ENCODE measurements around the gene NAA25. TPM values are rescaled to one million over a fixed set of nuclear protein-coding genes. Genes with fewer than 3 reads are reported as not detected.
A peak's percentile ranks its signal among the peaks of the same experiment; 100 is the strongest.

NAA25 gene
- polyA plus RNA-seq, 1 of the 3 experiments (the other 2 are of a cell fraction), result 4.4 TPM

GRCh38 chr12:112018571-112019237 lies 89.9 kb downstream of the NAA25 start:
- ChIA-PET POLR2A (no interaction called here), CTCF (no interaction called here)
- TF ChIP-seq TCF12 (IDR thresholded peaks at IDR 0.05) (peak; percentile 30; the same call in 1 of the 2 replicates), JUND (IDR thresholded peaks at IDR 0.05) (peak; percentile 38; the same call in 1 of the 2 replicates), NFIC (IDR thresholded peaks at IDR 0.05; ENCODE audit: borderline replicate concordance) (peak; percentile 29; the same call in 1 of the 2 replicates), MEF2A (IDR thresholded peaks at IDR 0.05; ENCODE audit: borderline replicate concordance, low read depth) (no peak), FOSL2 (IDR thresholded peaks at IDR 0.05; ENCODE audit: borderline replicate concordance, low read depth) (peak; percentile 53), PBX3 (IDR thresholded peaks at IDR 0.05) (peak; percentile 42), RAD21 (IDR thresholded peaks at IDR 0.05; ENCODE audit: low read length) (no peak)

GRCh38 chr12:112017041-112017440 lies 91.5 kb downstream of the NAA25 start:
- Histone ChIP-seq H3K79me2 (ENCODE audit: insufficient read depth) (peaks cover 90% of the 10 kb centered on the region), H3K9ac (no peak overlapping the region), H3K9me2 (no peaks in the 10 kb centered on the region), H3K4me1 (ENCODE audit: control insufficient read depth in 1 of 2, insufficient read depth in 2 of 2, low read depth in 1 of 2, low read length in 1 of 2) (peaks cover 5 to 16% of the 10 kb centered on the region in 2 experiments; a peak in 2 of 4 replicates), H3K27ac (ENCODE audit: low read depth in 2 of 2, low read length in 1 of 2) (no peak overlapping the region), H3K9me3 (no peaks in the 10 kb centered on the region), H3K27me3 (ENCODE audit: insufficient read depth) (no peaks in the 10 kb centered on the region), H3K36me3 (replicated peaks in 1 of 2; ENCODE audit: control insufficient read depth in 1 of 2, insufficient read depth in 2 of 2, low read length in 1 of 2) (peaks cover 36 to 43% of the 10 kb centered on the region in 2 experiments), H4K20me1 (ENCODE audit: insufficient read depth) (peaks cover 20% of the 10 kb centered on the region; the same call in 1 of the 2 replicates), H2AFZ (ENCODE audit: low read depth) (no peak overlapping the region), H3K4me3 (ENCODE audit: low read depth in 2 of 2, low read length in 1 of 2) (no peak overlapping the region), H3K4me2 (no peak overlapping the region), H3F3A (replicated peaks; ENCODE audit: insufficient read depth) (peaks cover 36% of the 10 kb centered on the region)
- 100% methylated on average over 1 of the region's 1 CpG for WGBS (ENCODE audit: low lambda C conversion rate)
- ChIA-PET CTCF (no interaction called here), POLR2A (no interaction called here)
- no peak for DNase-seq
- TF ChIP-seq ZBTB33 (IDR thresholded peaks at IDR 0.05; ENCODE audit: borderline replicate concordance, low read depth) (no peak), GABPA (IDR thresholded peaks at IDR 0.05; ENCODE audit: low read depth) (no peak), USF1 (IDR thresholded peaks at IDR 0.05; ENCODE audit: borderline replicate concordance, low read depth) (no peak), RFX5 (IDR thresholded peaks at IDR 0.05; ENCODE audit: low read length) (no peak), CTCF (IDR thresholded peaks at IDR 0.05) (no peak), POLR2AphosphoS5 (IDR thresholded peaks at IDR 0.05; ENCODE audit: low read depth, low read length) (no peak), GATA2 (CRISPR knock-in tag; IDR thresholded peaks at IDR 0.05) (no peak), JUND (IDR thresholded peaks at IDR 0.05) (no peak), YY1 (IDR thresholded peaks at IDR 0.05; ENCODE audit: low read depth) (no peak), RCOR1 (IDR thresholded peaks at IDR 0.05; ENCODE audit: low read length) (no peak), USF2 (IDR thresholded peaks at IDR 0.05; ENCODE audit: borderline replicate concordance, low read depth, low read length) (no peak), NFIC (IDR thresholded peaks at IDR 0.05; ENCODE audit: borderline replicate concordance) (no peak), FOSL2 (IDR thresholded peaks at IDR 0.05; ENCODE audit: borderline replicate concordance, low read depth) (no peak), RXRA (IDR thresholded peaks at IDR 0.05; ENCODE audit: borderline replicate concordance, low read depth) (no peak), EP300 (IDR thresholded peaks at IDR 0.05; ENCODE audit: borderline replicate concordance in 1 of 2, low read depth in 1 of 2, low read length in 1 of 2) (no peak), CHD2 (IDR thresholded peaks at IDR 0.05; ENCODE audit: low read length, partially characterized antibody) (no peak), NRF1 (IDR thresholded peaks at IDR 0.05; ENCODE audit: low read depth, low read length) (no peak)

More at GRCh38 chr12:112018571-112019237, 89.9 kb downstream of the NAA25 start:
- no peak overlapping the region for H3K4me3 ChIP-seq (ENCODE audit: low read depth in 2 of 2, low read length in 1 of 2)
- H3K9me2 ChIP-seq, result no peaks in the 10 kb centered on the region
- H3K9me3 ChIP-seq, result no peaks in the 10 kb centered on the region
- peaks cover 27% of the 10 kb centered on the region for H3F3A ChIP-seq (replicated peaks; ENCODE audit: insufficient read depth)
- no peak overlapping the region; the same call in 1 of the 2 replicates for H3K4me2 ChIP-seq
- no peak overlapping the region for H3K9ac ChIP-seq
- H4K20me1 ChIP-seq (ENCODE audit: insufficient read depth), result peaks cover 20% of the 10 kb centered on the region; the same call in 1 of the 2 replicates
- no peak for DNase-seq
- H3K79me2 ChIP-seq (ENCODE audit: insufficient read depth), result peaks cover 87% of the 10 kb centered on the region
- peak overlapping the region in 1 of 2 experiments; percentile 61; a peak in 3 of 4 replicates for H3K27ac ChIP-seq (ENCODE audit: low read depth in 2 of 2, low read length in 1 of 2)
- H3K36me3 ChIP-seq (replicated peaks in 1 of 2; ENCODE audit: control insufficient read depth in 1 of 2, insufficient read depth in 2 of 2, low read length in 1 of 2), result peaks cover 49 to 59% of the 10 kb centered on the region in 2 experiments
- no peaks in the 10 kb centered on the region for H3K27me3 ChIP-seq (ENCODE audit: insufficient read depth)
- no peak overlapping the region for H2AFZ ChIP-seq (ENCODE audit: low read depth)
- 56% methylated on average over 2 of the region's 2 CpGs for WGBS (ENCODE audit: low lambda C conversion rate)
- peaks cover 5 to 14% of the 10 kb centered on the region in 2 experiments; a peak in 2 of 4 replicates for H3K4me1 ChIP-seq (ENCODE audit: control insufficient read depth in 1 of 2, insufficient read depth in 2 of 2, low read depth in 1 of 2, low read length in 1 of 2)

Data from SK-N-SH (cell line).